Posterior cingulate gyrus (tissue), 11 donors: ENCODE results near the gene PTPRD.

Experiments
- DNase-seq, 10 donors: peaks; one replicate each; pipeline versions ENCODE4 v3.0.0 to v3.0.0-alpha.2; 2020 to 2021; ENCODE audit warnings: mixed read lengths in 3 of 10
- intact Hi-C: fragments of 100-400 bp; cut with DNase I; formaldehyde crosslinking; loops from one replicate; pipeline ENCODE4 v1.15.1; 2023

Gene PTPRD

GRCh38 chr9:9718691-9719090 is 894.1 kb downstream of the PTPRD start:
- peak in 1 of 10 donors; percentile 66 for DNase-seq
- intact Hi-C loops: no loop called here

DNA sequence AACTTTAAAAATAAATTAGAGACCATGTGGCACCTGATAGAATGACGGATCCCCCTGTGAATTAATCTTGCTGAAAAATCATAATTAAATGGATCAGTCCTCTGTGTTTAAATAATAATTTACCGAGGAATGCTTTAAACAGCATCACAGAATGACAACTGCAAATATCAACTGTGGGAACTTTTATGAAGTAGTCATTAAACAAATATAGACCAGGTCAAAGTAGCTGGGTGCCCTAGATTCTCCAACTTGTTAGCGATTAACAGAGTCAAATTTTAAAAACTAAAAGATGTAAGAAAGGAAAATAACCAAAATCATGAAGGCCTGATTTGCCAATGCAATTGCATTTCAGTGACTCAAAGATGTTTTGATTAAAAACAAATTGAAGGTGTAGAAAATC is 933.4 kb downstream of the PTPRD start:
- intact Hi-C loops: no loop called here
- no peak for DNase-seq

DNA sequence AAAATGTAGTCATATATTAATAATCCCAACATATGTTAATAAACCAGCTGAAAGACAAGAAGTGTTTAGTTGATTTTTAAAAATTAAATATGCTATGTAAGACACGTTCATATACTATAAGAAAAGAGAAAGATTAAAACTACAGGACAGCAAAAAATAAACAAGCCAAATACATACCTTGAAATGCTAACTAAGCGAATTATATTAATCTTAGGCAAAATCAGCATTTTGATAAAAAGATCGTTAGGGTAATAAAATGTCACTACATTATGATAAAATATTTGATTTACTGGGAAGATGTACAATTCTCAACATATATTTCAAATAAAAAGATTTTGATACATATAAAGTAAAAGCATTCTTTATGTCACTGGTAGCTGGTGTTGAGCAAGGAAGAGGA is 938.3 kb downstream of the PTPRD start:
- intact Hi-C loops: no loop called here
- DNase-seq: no peak

GRCh38 chr9:9670454-9670853 is 942.3 kb downstream of the PTPRD start:
- intact Hi-C loops: no loop called here
- no peak for DNase-seq

- DNase-seq: no peak
- intact Hi-C loops: no loop called here
These were observed 967.8 kb downstream of the PTPRD start for GRCh38 chr9:9645006-9645405.

GRCh38 chr9:9631284-9631683 is 981.5 kb downstream of the PTPRD start:
- DNase-seq: no peak
- intact Hi-C loops: no loop called here

- no peak for DNase-seq
- intact Hi-C loops: no loop called here
These were observed 987.6 kb downstream of the PTPRD start for GRCh38 chr9:9625248-9625647.

DNA sequence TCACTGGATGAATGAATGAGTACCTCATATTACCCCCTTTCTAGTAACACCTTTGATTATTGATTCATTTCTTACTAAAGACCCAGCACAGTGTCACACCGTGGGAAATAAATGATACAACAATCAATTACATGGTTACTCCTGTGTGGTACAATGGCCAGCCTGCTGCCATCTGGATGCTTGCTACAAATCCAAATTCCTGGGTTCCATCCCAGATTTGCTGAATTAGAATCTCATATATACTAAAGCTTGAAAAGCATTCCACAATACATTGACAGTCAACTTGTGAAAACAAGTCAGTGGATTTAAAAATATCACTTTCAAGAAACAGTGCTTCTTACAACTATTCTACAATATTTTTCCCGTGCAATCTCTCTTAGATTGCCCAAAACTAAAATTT is 989.3 kb downstream of the PTPRD start:
- intact Hi-C loops: no loop called here
- peak in 1 of 10 donors; percentile 5 for DNase-seq

- intact Hi-C loops: no loop called here
- DNase-seq: no peak
These were observed 991.4 kb downstream of the PTPRD start for GRCh38 chr9:9621355-9621940.

GRCh38 chr9:9620736-9621135 is 992.1 kb downstream of the PTPRD start:
- intact Hi-C loops: no loop called here

GRCh38 chr9:9615086-9615485 is 997.7 kb downstream of the PTPRD start:
- intact Hi-C loops: no loop called here
- DNase-seq: peak in 1 of 10 donors; percentile 17

More at GRCh38 chr9:9620736-9621135, 992.1 kb downstream of the PTPRD start:
- DNase-seq: no peak

DNA sequence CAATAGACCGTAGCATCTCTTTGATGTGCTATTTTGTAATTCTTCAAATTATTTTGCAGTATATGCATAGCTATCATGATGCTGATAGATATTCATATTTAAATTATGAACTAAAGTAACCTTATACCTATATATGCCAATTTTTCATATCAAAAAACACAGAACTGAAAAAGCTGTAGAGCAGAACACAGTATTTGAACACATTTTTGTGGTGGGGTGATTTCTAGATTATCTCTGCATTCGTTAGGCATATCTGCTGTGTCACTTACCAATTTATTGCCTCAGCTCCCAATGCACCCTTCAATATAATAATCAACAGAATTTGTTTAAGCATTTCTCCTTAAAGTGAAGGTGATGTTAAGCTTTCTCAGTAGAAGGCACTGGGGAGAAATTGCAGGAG is 998.2 kb downstream of the PTPRD start:
- intact Hi-C loops: no loop called here
- no peak for DNase-seq

GRCh38 chr9:9612755-9613154 is 1000.0 kb downstream of the PTPRD start:
- DNase-seq: no peak

GRCh38 chr9:9612270-9612669 is 1000.5 kb downstream of the PTPRD start:
- no peak for DNase-seq
- intact Hi-C loops: no loop called here

More at GRCh38 chr9:9612755-9613154, 1000.0 kb downstream of the PTPRD start:
- intact Hi-C loops: no loop called here

DNA sequence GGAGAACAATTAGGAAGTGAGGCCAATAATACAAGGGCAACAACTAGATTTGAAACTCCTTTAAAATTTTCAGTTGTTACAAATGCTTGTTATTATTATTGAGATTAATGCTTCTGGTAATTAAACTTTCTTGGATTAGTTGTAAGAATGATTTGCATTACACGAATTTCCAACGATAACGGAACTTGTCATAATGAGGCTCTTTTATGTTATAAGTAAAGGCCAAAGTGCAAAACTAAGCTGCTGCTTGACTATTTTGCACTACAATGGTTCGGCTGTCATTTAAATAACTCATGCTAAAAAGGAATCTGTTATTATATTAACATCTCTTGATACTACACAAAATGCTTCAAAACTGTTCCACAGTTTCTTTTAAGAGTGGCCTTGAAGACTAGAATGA is 1007.1 kb downstream of the PTPRD start:
- no peak for DNase-seq
- intact Hi-C loops: loop anchor here (1.0 to 5.0 kb wide), 2 partner anchors 185 to 337 kb away; no protein-coding TSS in a partner anchor

- DNase-seq: no peak
- intact Hi-C loops: no loop called here
These were observed 1009.5 kb downstream of the PTPRD start for GRCh38 chr9:9603345-9603744.

DNA sequence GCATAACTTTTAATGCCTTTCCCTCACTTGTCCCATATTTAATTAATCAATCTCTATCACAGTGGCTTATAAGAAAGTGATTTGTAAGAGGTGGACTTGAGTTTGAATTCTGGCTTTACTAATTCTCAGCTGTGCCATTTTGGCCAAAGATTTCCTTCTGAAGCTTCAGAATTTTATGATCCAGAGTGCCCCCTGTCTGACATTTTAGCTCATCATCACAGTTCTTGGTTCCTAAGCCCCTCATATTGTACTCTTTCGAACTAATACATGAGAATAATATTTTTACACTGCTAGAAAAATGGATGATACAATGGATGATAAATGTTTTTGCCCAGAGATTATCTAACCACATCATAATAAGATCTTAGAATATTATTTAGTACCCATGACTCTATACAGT is 1014.1 kb downstream of the PTPRD start:
- no peak for DNase-seq
- intact Hi-C loops: no loop called here

- DNase-seq: no peak
- intact Hi-C loops: no loop called here
These were observed 1020.7 kb downstream of the PTPRD start for GRCh38 chr9:9592104-9592503.

GRCh38 chr9:9585920-9586319 is 1026.9 kb downstream of the PTPRD start:
- DNase-seq: no peak
- intact Hi-C loops: no loop called here

DNA sequence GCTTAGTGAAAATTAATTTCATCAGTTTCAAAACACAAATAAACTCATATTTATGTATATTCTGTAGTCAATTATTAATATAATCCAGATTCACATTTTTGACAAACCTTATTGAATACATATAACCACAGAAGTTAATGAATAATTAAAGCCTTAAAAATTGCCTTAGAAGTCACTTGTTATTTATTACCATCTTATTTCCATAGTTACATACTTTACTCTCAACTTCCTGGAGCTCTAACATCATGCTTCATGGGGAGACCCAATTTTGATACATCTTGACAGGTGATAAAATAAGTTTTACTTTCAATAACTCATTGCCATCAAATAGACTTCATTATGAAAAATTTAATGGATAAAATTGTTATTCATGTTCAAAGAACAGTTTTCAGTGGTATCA is 1038.7 kb downstream of the PTPRD start:
- intact Hi-C loops: no loop called here
- DNase-seq: no peak

DNA sequence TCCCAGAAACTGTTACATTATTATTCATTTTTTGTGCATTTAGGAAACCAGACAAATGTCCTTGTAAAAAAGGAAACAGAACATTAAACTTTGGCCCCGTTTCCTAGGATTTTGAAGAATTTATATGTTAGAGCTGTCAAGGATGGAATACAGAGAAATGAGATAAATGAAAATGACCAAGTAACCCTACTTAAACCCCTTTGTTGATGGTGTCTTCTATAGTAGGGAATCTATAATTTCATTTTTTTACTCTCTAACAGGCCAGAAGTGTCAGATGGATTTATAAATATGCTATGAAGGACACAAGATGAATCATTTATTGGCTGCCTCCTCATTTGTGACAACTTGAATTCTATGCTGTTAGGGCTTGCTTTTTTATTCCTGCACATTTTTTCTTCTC is 1047.1 kb downstream of the PTPRD start:
- intact Hi-C loops: no loop called here
- DNase-seq: no peak

GRCh38 chr9:9563817-9564216 is 1049.0 kb downstream of the PTPRD start:
- intact Hi-C loops: no loop called here
- no peak for DNase-seq
